IMR-90 (cell line): ENCODE results near the gene PRPF6.

ENCODE experiments used
- CEBPB ChIP-seq: IDR thresholded peaks from 2 replicates; pipeline ENCODE4 v1.6.1; 2012; ENCODE audit warnings: low read depth, low read length, improper control_type of control experiment
- CHD1 ChIP-seq: IDR thresholded peaks from 2 replicates; pipeline ENCODE4 v1.6.1; 2012; ENCODE audit warnings: low read depth, low read length, improper control_type of control experiment
- MAFK ChIP-seq: IDR thresholded peaks from 2 replicates; pipeline ENCODE4 v1.6.1; 2012; ENCODE audit warnings: low read depth, low read length, improper control_type of control experiment
- POLR2A ChIP-seq: IDR thresholded peaks from 2 replicates; pipeline ENCODE4 v1.6.1; 2012; ENCODE audit warnings: mild to moderate bottlenecking, low read depth, low read length
- TF ChIP-seq, protein P1 (sequence below): conservative IDR thresholded peaks from 2 replicates; pipeline ENCODE4 v1.5.1; 2012; ENCODE audit warnings: mild to moderate bottlenecking, low read depth, low read length, improper control_type of control experiment

DNA sequence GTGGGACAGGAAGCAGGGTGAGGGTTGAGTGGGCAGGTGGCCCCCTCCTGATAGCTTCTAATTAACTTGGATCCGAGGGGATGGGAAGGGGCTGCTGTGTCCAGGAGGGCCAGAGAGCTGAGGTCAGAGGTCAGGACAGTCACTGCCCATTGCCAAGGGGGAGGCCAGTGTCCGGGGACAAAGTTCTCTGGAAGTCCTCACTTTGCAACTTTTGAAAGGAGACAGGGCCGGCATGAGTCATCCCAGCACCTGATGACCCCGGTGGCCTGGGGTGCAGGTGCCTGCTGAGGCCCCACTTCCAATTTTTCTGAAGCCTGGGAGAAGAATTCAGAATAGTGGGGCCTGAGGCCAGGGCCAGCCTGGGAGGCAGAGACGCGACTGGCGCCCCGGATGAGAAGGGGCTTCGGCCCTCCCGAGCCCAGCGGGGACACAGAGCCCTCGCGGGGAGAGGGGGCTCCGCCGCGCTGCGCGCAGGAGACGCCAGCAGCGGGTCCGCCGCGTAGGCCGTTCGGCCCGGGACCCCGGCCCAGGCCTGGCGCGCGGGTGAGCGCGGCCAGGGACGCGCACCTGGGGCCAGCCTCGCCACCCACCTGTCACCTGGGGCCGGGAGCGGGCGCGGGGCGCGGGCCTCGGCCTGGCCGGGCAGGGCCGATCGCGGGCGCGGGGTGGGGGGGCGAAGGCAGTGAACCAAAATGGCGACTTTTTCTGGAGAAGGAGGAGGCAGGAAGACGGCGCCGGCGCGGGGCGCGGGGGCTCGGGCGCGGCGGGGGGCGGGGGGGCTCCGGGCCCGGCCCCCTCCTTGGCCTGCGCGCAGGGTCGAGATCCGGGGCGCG lies 11.8 kb upstream of the PRPF6 start:
- TF ChIP-seq, protein P1, sequence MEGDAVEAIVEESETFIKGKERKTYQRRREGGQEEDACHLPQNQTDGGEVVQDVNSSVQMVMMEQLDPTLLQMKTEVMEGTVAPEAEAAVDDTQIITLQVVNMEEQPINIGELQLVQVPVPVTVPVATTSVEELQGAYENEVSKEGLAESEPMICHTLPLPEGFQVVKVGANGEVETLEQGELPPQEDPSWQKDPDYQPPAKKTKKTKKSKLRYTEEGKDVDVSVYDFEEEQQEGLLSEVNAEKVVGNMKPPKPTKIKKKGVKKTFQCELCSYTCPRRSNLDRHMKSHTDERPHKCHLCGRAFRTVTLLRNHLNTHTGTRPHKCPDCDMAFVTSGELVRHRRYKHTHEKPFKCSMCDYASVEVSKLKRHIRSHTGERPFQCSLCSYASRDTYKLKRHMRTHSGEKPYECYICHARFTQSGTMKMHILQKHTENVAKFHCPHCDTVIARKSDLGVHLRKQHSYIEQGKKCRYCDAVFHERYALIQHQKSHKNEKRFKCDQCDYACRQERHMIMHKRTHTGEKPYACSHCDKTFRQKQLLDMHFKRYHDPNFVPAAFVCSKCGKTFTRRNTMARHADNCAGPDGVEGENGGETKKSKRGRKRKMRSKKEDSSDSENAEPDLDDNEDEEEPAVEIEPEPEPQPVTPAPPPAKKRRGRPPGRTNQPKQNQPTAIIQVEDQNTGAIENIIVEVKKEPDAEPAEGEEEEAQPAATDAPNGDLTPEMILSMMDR, result no peak
- no peak for TF ChIP-seq CEBPB
- TF ChIP-seq MAFK, result no peak
- no peak for TF ChIP-seq CHD1
- TF ChIP-seq POLR2A, result no peak
